ENCODE data around the gene WDR44.

DNA sequence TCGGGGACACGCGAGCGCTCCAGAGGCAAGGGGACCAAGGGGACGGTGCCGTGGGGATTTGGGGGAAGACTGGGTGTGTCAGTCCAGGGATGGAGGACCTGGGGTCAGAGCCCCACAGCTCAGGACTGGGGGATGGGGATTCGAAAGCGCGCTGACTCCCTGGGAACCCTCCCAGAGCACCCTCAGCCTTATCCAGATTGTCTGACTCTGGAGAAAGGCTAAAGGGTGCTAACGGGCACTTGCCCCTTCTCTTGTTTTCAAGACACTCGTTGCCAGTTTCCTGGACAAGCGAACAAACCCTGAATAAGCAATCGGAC, 150.8 kb downstream of the WDR44 start:
- TF ChIP-seq EGR1 (IDR thresholded peaks at IDR 0.05) (no peak), TAF1 (IDR thresholded peaks at IDR 0.05; ENCODE audit: low read depth) (no peak), TEAD4 (IDR thresholded peaks at IDR 0.05) (no peak), EP300 (IDR thresholded peaks at IDR 0.05; ENCODE audit: borderline replicate concordance) (no peak), RAD21 (IDR thresholded peaks at IDR 0.05; ENCODE audit: low read depth) (no peak), CEBPB (IDR thresholded peaks at IDR 0.05) (no peak), TCF12 (IDR thresholded peaks at IDR 0.05; ENCODE audit: low read depth) (no peak), CREB1 (IDR thresholded peaks at IDR 0.05; ENCODE audit: low read depth) (no peak), ZBTB7A (IDR thresholded peaks at IDR 0.05; ENCODE audit: low read depth) (no peak)
- TF ChIP-seq, protein P1, sequence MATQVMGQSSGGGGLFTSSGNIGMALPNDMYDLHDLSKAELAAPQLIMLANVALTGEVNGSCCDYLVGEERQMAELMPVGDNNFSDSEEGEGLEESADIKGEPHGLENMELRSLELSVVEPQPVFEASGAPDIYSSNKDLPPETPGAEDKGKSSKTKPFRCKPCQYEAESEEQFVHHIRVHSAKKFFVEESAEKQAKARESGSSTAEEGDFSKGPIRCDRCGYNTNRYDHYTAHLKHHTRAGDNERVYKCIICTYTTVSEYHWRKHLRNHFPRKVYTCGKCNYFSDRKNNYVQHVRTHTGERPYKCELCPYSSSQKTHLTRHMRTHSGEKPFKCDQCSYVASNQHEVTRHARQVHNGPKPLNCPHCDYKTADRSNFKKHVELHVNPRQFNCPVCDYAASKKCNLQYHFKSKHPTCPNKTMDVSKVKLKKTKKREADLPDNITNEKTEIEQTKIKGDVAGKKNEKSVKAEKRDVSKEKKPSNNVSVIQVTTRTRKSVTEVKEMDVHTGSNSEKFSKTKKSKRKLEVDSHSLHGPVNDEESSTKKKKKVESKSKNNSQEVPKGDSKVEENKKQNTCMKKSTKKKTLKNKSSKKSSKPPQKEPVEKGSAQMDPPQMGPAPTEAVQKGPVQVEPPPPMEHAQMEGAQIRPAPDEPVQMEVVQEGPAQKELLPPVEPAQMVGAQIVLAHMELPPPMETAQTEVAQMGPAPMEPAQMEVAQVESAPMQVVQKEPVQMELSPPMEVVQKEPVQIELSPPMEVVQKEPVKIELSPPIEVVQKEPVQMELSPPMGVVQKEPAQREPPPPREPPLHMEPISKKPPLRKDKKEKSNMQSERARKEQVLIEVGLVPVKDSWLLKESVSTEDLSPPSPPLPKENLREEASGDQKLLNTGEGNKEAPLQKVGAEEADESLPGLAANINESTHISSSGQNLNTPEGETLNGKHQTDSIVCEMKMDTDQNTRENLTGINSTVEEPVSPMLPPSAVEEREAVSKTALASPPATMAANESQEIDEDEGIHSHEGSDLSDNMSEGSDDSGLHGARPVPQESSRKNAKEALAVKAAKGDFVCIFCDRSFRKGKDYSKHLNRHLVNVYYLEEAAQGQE (IDR thresholded peaks at IDR 0.05; ENCODE audit: low read depth), result no peak
- TF ChIP-seq, protein P2, sequence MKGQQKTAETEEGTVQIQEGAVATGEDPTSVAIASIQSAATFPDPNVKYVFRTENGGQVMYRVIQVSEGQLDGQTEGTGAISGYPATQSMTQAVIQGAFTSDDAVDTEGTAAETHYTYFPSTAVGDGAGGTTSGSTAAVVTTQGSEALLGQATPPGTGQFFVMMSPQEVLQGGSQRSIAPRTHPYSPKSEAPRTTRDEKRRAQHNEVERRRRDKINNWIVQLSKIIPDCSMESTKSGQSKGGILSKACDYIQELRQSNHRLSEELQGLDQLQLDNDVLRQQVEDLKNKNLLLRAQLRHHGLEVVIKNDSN (IDR thresholded peaks at IDR 0.05), result no peak
- TF ChIP-seq, protein P3, sequence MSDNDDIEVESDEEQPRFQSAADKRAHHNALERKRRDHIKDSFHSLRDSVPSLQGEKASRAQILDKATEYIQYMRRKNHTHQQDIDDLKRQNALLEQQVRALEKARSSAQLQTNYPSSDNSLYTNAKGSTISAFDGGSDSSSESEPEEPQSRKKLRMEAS (IDR thresholded peaks at IDR 0.05), result no peak

All from Ishikawa (cell line).